GM19438 (cell line): ENCODE results near the gene TXNL4A.

ENCODE experiments used
- ATAC-seq: cut with Tn5 transposase; IDR thresholded peaks from one replicate; pipeline ENCODE4 v1.9.1; 2021; ENCODE audit warnings: low read depth; ENCODE audit not compliant: unreplicated experiment

Gene TXNL4A

GRCh38 chr18:79921984-79922965 lies 66.1 kb downstream of the TXNL4A start:
- ATAC-seq = no peak
